Ishikawa (cell line): ENCODE measurements around the gene LYRM4.

Experiments
- RAD21 ChIP-seq: IDR thresholded peaks from 2 replicates; pipeline ENCODE4 v1.6.1; 2012; ENCODE audit warnings: low read depth
- TCF12 ChIP-seq: IDR thresholded peaks from 2 replicates; pipeline ENCODE4 v1.6.1; 2012; ENCODE audit warnings: low read depth
- TEAD4 ChIP-seq: IDR thresholded peaks from 2 replicates; pipeline ENCODE4 v1.6.1; 2012
- TF ChIP-seq, protein P1 (sequence below): IDR thresholded peaks from 2 replicates; pipeline ENCODE4 v1.6.1; 2012
- TF ChIP-seq, protein P2 (sequence below): IDR thresholded peaks from 2 replicates; pipeline ENCODE4 v1.6.1; 2012
- TF ChIP-seq, protein P3 (sequence below): IDR thresholded peaks from 2 replicates; pipeline ENCODE4 v1.6.1; 2012; ENCODE audit warnings: low read depth, mild to moderate bottlenecking

DNA sequence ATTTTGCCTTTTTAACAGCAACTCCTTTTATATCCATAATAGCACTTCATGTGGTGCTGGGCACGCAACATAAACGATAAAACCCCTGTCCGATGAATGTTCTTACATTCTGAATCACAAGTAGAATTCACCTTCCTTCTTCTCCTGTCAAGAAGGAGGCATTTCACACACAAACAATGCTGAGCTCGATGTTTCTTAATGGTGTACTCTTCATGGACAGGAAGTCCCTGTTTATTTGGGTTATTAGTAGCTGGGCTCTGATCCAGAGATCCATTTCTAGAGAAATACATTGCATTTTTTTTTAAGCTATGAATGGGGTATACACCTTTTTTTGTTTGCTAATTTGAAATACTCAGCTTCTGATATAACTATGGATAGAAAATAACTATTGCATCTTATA is 93.2 kb downstream of the LYRM4 start:
- TF ChIP-seq TEAD4 (no peak), RAD21 (no peak), TCF12 (no peak)
- TF ChIP-seq, protein P1, sequence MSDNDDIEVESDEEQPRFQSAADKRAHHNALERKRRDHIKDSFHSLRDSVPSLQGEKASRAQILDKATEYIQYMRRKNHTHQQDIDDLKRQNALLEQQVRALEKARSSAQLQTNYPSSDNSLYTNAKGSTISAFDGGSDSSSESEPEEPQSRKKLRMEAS: no peak
- TF ChIP-seq, protein P2, sequence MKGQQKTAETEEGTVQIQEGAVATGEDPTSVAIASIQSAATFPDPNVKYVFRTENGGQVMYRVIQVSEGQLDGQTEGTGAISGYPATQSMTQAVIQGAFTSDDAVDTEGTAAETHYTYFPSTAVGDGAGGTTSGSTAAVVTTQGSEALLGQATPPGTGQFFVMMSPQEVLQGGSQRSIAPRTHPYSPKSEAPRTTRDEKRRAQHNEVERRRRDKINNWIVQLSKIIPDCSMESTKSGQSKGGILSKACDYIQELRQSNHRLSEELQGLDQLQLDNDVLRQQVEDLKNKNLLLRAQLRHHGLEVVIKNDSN: no peak
- TF ChIP-seq, protein P3, sequence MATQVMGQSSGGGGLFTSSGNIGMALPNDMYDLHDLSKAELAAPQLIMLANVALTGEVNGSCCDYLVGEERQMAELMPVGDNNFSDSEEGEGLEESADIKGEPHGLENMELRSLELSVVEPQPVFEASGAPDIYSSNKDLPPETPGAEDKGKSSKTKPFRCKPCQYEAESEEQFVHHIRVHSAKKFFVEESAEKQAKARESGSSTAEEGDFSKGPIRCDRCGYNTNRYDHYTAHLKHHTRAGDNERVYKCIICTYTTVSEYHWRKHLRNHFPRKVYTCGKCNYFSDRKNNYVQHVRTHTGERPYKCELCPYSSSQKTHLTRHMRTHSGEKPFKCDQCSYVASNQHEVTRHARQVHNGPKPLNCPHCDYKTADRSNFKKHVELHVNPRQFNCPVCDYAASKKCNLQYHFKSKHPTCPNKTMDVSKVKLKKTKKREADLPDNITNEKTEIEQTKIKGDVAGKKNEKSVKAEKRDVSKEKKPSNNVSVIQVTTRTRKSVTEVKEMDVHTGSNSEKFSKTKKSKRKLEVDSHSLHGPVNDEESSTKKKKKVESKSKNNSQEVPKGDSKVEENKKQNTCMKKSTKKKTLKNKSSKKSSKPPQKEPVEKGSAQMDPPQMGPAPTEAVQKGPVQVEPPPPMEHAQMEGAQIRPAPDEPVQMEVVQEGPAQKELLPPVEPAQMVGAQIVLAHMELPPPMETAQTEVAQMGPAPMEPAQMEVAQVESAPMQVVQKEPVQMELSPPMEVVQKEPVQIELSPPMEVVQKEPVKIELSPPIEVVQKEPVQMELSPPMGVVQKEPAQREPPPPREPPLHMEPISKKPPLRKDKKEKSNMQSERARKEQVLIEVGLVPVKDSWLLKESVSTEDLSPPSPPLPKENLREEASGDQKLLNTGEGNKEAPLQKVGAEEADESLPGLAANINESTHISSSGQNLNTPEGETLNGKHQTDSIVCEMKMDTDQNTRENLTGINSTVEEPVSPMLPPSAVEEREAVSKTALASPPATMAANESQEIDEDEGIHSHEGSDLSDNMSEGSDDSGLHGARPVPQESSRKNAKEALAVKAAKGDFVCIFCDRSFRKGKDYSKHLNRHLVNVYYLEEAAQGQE: no peak
